ENCODE measurements around the gene UBR2. TPM values are rescaled to one million over a fixed set of nuclear protein-coding genes. Genes with fewer than 3 reads are reported as not detected.

UBR2 gene
- total and polyA plus RNA-seq, 7 donors, result 9.4 to 40.2 (median 33.6) TPM

GRCh38 chr6:42637681-42638080 lies 73.9 kb downstream of the UBR2 start:
- ATAC-seq (no peak), DNase-seq (no peak)
- H3K36me3 ChIP-seq (ENCODE audit: insufficient read depth in 1 of 2, low read depth in 1 of 2), result peaks cover 4 to 99% of the 10 kb centered on the region in 2 donors
- no peaks in the 10 kb centered on the region for H3K9me3 ChIP-seq
- intact Hi-C loops (cut with DNase I), result no loop called here
- no peak overlapping the region for H3K4me3 ChIP-seq
- H3K27ac ChIP-seq, result no peak overlapping the region
- no peaks in the 10 kb centered on the region for H3K27me3 ChIP-seq (ENCODE audit: insufficient read depth in 3 of 3, low read length in 2 of 3)
- 94 to 99% (median 98%) methylated on average over 3 of the region's 3 CpGs for WGBS, 3 donors
- no peak for TF ChIP-seq CTCF (IDR thresholded peaks at IDR 0.05)
- H3K4me1 ChIP-seq, result no peaks in the 10 kb centered on the region

GRCh38 chr6:42642794-42643193 lies 79.0 kb downstream of the UBR2 start:
- no peak overlapping the region for H3K4me3 ChIP-seq
- ATAC-seq, result no peak
- 85 to 88% (median 86%) methylated on average over 5 of the region's 5 CpGs for WGBS, 3 donors
- H3K27ac ChIP-seq, result no peak overlapping the region
- no peaks in the 10 kb centered on the region for H3K27me3 ChIP-seq (ENCODE audit: insufficient read depth in 3 of 3, low read length in 2 of 3)
- peaks cover 11 to 99% of the 10 kb centered on the region in 2 donors for H3K36me3 ChIP-seq (ENCODE audit: insufficient read depth in 1 of 2, low read depth in 1 of 2)
- intact Hi-C loops (cut with DNase I), result loop anchor here in 1 of 2 donors (10.0 kb wide), 1 partner anchor 922 kb away; no protein-coding TSS in a partner anchor
- no peaks in the 10 kb centered on the region for H3K9me3 ChIP-seq
- DNase-seq, result no peak
- no peak for TF ChIP-seq CTCF (IDR thresholded peaks at IDR 0.05)
- H3K4me1 ChIP-seq, result no peaks in the 10 kb centered on the region

GRCh38 chr6:42644211-42644610 lies 80.4 kb downstream of the UBR2 start:
- DNase-seq (no peak), ATAC-seq (no peak)
- Histone ChIP-seq H3K4me1 (no peaks in the 10 kb centered on the region), H3K9me3 (no peaks in the 10 kb centered on the region), H3K27me3 (ENCODE audit: insufficient read depth in 3 of 3, low read length in 2 of 3) (no peaks in the 10 kb centered on the region), H3K4me3 (no peak overlapping the region), H3K27ac (no peak overlapping the region), H3K36me3 (ENCODE audit: insufficient read depth in 1 of 2, low read depth in 1 of 2) (peaks cover 11 to 99% of the 10 kb centered on the region in 2 donors)
- 86 to 88% (median 87%) methylated on average over 3 of the region's 3 CpGs for WGBS, 3 donors
- no peak for TF ChIP-seq CTCF (IDR thresholded peaks at IDR 0.05)
- intact Hi-C loops (cut with DNase I), result loop anchor here in 1 of 2 donors (10.0 kb wide), 1 partner anchor 921 kb away; no protein-coding TSS in a partner anchor

- Histone ChIP-seq H3K4me1 (no peaks in the 10 kb centered on the region), H3K36me3 (ENCODE audit: insufficient read depth in 1 of 2, low read depth in 1 of 2) (peaks cover 3 to 100% of the 10 kb centered on the region in 2 donors), H3K27me3 (ENCODE audit: insufficient read depth in 3 of 3, low read length in 2 of 3) (no peaks in the 10 kb centered on the region), H3K4me3 (no peak overlapping the region), H3K9me3 (no peaks in the 10 kb centered on the region), H3K27ac (no peak overlapping the region)
- DNase-seq (no peak), ATAC-seq (no peak)
- 81 to 88% (median 82%) methylated on average over 5 of the region's 5 CpGs for WGBS, 3 donors
- TF ChIP-seq CTCF (IDR thresholded peaks at IDR 0.05), result no peak
- intact Hi-C loops (cut with DNase I), result no loop called here
Observed at GRCh38 chr6:42652024-42652746, 88.4 kb downstream of the UBR2 start.
